Upper lobe of right lung (tissue), 1 donor: ENCODE measurements around the gene OTOP2. TPM values are rescaled to one million over a fixed set of nuclear protein-coding genes. Genes with fewer than 3 reads are reported as not detected.

ENCODE experiments used
- ATAC-seq: fragments of 200-7000 bp; cut with Tn5 transposase; one replicate; pipeline ENCODE4 v1.9.1; 2020; ENCODE audit warnings: mild to moderate bottlenecking, moderate library complexity
- DNase-seq: peaks from one replicate; pipeline ENCODE4 v3.0.0-alpha.2; 2020
- H3K27ac ChIP-seq: fragments of 200-600 bp; one replicate; pipeline ENCODE4 v1.8.0; 2022
- H3K27me3 ChIP-seq: fragments of 200-600 bp; one replicate; pipeline ENCODE4 v1.8.0; 2022; ENCODE audit warnings: mild to moderate bottlenecking
- H3K36me3 ChIP-seq: fragments of 200-600 bp; one replicate; pipeline ENCODE4 v1.8.0; 2022
- H3K4me1 ChIP-seq: fragments of 200-600 bp; one replicate; pipeline ENCODE4 v1.8.0; 2022
- H3K4me3 ChIP-seq: fragments of 200-600 bp; one replicate; pipeline ENCODE4 v1.8.0; 2022; ENCODE audit warnings: mild to moderate bottlenecking
- H3K9me3 ChIP-seq: fragments of 200-600 bp; one replicate; pipeline ENCODE4 v1.8.0; 2022
- intact Hi-C: fragments of 100-400 bp; cut with DNase I; formaldehyde crosslinking; loops from one replicate; pipeline ENCODE4 v1.11.0; 2022
- total RNA-seq: library from RNA; stranded (reverse); fragmentation: NEBNext Ultra II Directional; extraction: Animal tissue kit (Norgen Biotek cat#: 25700); gene quantifications from one replicate; pipeline ENCODE4 v1.2.1, GENCODE V29; 2021
- TF ChIP-seq, protein P1 (sequence below): fragments of 200-600 bp; IDR thresholded peaks from one replicate; pipeline ENCODE4 v1.8.0; 2022; ENCODE audit warnings: antibody characterized with exemption
- donor health status: DM: no; HTN: yes; CAD: no; lungs with severe emphysema.

Gene OTOP2
- total RNA-seq, 1 donor from 2014 or later: not detected

DNA sequence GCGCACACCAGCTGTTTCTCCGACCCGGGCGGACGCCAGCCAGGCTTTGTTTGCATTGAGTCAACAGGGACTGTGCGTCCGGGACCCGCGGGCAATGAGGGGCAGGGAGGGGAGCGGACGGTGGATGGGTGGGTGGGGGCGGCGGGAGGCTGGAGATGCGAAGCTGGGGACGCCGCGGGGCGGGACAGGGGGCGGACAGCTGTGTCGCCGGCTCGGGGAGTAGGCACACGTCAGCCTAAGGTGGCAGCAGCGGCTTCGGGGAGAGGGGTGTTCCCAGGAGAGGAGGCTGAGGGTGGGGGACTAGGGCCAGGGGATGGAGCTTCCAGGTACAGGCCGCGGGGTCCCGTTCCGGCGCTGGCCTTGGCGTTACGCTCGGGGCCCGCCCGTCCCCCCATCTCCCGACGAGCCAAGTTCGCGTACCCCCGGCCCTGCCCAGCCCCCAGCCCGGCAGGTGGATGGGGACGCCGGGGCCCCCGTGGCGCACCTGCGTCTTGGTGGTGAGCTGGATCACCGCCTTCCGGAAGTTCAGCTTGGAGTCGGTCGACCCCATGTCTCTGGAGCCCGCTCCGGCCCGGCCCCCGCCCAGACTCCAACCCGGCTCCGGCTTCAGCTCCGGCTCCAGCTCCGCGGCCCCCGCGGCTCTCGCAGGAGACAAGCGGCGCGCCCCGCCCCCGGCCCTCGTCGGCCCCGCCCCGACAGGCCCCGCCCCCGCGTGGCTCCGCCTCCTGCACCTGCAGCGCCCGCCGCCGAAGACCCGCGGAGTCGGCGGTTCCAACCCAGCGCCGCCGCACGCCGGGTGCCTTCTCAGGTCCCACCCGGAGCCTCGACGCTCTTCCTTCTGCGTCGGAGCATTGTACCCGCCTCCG, 48.3 kb downstream of the OTOP2 start, which contains the start of gene HID1:
HID1 (minus strand) TSS at position 653 of the 866 bp plus-strand sequence; CDS start at position 550, 103 bp downstream.
- peak; percentile 90 for ATAC-seq
- Histone ChIP-seq H3K27ac (peak within 1 kb of the TSS; percentile 47), H3K4me1 (peaks cover 18% of the 10 kb centered on the region), H3K27me3 (peaks cover 8% of the 10 kb centered on the region), H3K9me3 (no peaks in the 10 kb centered on the region), H3K4me3 (peak within 1 kb of the TSS; percentile 65), H3K36me3 (no peaks in the 10 kb centered on the region)
- TF ChIP-seq, protein P1, sequence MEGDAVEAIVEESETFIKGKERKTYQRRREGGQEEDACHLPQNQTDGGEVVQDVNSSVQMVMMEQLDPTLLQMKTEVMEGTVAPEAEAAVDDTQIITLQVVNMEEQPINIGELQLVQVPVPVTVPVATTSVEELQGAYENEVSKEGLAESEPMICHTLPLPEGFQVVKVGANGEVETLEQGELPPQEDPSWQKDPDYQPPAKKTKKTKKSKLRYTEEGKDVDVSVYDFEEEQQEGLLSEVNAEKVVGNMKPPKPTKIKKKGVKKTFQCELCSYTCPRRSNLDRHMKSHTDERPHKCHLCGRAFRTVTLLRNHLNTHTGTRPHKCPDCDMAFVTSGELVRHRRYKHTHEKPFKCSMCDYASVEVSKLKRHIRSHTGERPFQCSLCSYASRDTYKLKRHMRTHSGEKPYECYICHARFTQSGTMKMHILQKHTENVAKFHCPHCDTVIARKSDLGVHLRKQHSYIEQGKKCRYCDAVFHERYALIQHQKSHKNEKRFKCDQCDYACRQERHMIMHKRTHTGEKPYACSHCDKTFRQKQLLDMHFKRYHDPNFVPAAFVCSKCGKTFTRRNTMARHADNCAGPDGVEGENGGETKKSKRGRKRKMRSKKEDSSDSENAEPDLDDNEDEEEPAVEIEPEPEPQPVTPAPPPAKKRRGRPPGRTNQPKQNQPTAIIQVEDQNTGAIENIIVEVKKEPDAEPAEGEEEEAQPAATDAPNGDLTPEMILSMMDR: no peak
- peak; percentile 86 for DNase-seq
- intact Hi-C loops: no loop called here

DNA sequence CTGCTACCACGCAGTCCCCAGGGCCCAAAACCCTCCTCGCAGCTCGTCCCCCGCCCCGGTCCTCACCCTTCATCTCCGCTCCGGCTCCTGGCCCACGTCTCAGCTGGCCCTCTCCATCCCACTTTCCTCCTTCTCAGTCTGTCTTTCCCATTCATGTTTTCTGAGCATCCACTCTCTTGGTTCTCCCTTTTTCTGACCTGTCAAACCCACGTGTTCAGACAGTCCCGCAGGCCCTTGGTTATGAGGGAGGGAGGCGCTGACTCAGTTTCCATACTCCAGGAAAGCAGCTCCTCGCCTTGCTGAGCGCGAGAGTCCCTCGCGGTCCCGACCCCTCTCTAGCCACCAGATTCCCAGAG, 48.9 kb downstream of the OTOP2 start:
- DNase-seq (no peak), ATAC-seq (no peak)
- H3K27me3 ChIP-seq: peaks cover 8% of the 10 kb centered on the region
- H3K9me3 ChIP-seq: no peaks in the 10 kb centered on the region
- peak overlapping the region; percentile 65 for H3K4me3 ChIP-seq
- peaks cover 18% of the 10 kb centered on the region for H3K4me1 ChIP-seq
- no peak overlapping the region for H3K27ac ChIP-seq
- intact Hi-C loops: no loop called here
- no peaks in the 10 kb centered on the region for H3K36me3 ChIP-seq
- TF ChIP-seq, protein P1: no peak

DNA sequence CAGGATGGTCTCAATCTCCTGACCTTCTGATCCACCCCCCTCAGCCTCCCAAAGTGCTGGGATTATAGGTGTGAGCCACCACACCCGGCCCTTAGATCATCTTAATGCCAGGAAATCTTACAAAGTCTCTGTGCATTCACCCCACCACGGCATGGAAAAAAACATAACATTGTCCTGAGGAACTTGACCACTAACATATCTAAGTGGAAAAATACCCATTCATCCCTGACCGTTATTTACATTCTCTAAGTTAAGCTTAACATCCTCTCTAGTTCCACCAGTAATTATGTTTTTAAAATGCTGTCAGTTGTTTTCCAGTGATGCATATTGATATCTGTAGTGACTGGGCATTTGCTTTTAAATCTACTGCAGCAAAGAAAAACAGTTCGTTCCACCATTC, 51.9 kb downstream of the OTOP2 start:
- peaks cover 14% of the 10 kb centered on the region for H3K4me1 ChIP-seq
- no peak for ATAC-seq
- H3K9me3 ChIP-seq: no peaks in the 10 kb centered on the region
- intact Hi-C loops: no loop called here
- no peaks in the 10 kb centered on the region for H3K36me3 ChIP-seq
- no peak overlapping the region for H3K4me3 ChIP-seq
- H3K27ac ChIP-seq: no peak overlapping the region
- peaks cover 8% of the 10 kb centered on the region for H3K27me3 ChIP-seq
- no peak for DNase-seq
- TF ChIP-seq, protein P1: no peak

DNA sequence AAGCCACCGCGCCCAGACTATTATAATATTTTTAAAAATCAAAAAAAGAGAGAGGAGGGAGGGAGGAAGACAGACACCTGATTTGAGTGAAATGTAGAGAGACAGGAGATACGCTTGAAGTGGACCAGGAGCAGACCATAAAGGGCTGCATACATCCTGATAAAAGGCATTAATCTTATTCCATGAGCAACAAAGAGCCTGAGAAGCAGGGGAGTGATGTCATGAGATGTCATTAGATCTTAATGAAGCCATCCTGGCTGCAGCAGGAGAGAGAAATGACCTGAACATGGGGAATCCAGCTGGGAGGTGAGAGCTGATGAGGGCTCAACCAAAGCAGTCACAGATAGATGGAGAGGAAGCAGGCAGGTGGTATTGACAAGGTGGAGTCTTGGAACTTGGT, 53.7 kb downstream of the OTOP2 start:
- H3K36me3 ChIP-seq: no peaks in the 10 kb centered on the region
- peaks cover 8% of the 10 kb centered on the region for H3K4me1 ChIP-seq
- H3K9me3 ChIP-seq: no peaks in the 10 kb centered on the region
- intact Hi-C loops: no loop called here
- TF ChIP-seq, protein P1: no peak
- H3K27ac ChIP-seq: no peak overlapping the region
- H3K27me3 ChIP-seq: peaks cover 3% of the 10 kb centered on the region
- H3K4me3 ChIP-seq: no peak overlapping the region
- ATAC-seq (no peak), DNase-seq (no peak)

DNA sequence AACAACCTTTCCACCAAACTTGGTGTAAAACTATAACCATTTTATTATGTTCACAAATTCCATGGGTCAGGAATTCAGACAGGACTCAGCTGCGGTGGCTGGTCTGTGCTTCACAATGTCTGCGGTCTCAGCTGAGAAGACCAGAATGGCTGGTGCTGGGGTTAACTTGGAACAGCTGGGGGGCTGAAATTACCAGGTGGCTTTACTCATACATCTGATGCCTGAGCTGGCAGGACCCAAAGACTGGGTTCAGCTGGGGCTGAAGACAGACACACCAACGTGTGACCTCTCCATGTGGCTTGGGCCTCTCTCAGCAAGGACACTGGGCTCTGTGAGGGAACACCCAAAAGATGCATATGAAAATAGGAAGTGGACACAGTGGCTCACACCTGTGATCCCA, 54.2 kb downstream of the OTOP2 start:
- Histone ChIP-seq H3K27ac (no peak overlapping the region), H3K27me3 (peaks cover 1% of the 10 kb centered on the region), H3K4me3 (no peak overlapping the region), H3K9me3 (no peaks in the 10 kb centered on the region), H3K4me1 (peaks cover 11% of the 10 kb centered on the region), H3K36me3 (no peaks in the 10 kb centered on the region)
- intact Hi-C loops: no loop called here
- DNase-seq (no peak), ATAC-seq (no peak)
- TF ChIP-seq, protein P1: no peak
